NCI-H774 (cell line): ENCODE results near the gene CS.
A peak's percentile ranks its signal among the peaks of the same experiment; 100 is the strongest.
"Not testable (repeated sequence)": the region's sequence is repeated elsewhere in the genome, so short reads cannot be mapped to it uniquely, and the experiment has no call there.

Experiments
- DNase-seq: peaks from one replicate; lab custom pipeline; 2025; lab: John Stamatoyannopoulos, UW

CS gene

GRCh38 chr12:56280849-56281248 lies 19.3 kb downstream of the CS start:
- DNase-seq: no peak

- no peak for DNase-seq
Observed at GRCh38 chr12:56278905-56279304, 21.2 kb downstream of the CS start.

GRCh38 chr12:56274299-56274698 lies 25.8 kb downstream of the CS start:
- no peak for DNase-seq

- DNase-seq: not testable (repeated sequence)
Observed at GRCh38 chr12:56272468-56272867, 27.7 kb downstream of the CS start.

- DNase-seq: no peak
Observed at GRCh38 chr12:56271031-56271430, 29.1 kb downstream of the CS start.

DNA sequence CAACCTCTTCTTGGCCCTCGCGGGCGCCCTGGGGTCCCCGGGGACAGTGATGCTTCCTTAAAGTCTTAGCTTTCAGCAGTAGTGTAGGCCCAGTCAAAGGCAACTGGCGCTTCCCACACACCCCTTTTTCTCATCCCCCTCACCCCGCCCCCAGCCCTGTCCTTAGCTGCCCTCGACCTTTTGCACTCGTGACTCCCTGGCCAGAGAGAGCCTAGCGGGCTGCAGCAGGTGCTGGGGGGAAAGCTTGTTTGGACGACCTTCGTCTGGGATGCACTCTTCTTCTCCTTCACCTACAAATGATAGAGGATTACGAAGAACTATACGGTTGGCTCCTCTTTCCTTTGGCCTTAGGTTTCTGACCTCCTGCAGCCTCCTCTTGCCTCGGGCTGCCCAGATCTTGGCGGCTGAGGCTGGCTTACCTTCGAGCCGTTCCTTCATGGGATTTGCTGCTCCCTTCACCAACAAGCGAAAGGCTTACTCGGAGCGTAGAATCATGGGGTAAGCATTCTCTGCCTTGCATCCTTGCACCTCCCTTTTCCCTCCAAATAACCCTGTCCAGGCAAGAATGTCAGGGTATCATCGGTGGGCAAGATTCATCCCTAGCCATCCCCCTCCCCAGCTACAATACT lies 32.6 kb downstream of the CS start:
- DNase-seq: no peak

- peak; percentile 93 for DNase-seq
Observed at GRCh38 chr12:56266693-56267442, 33.3 kb downstream of the CS start, which contains the start of gene COQ10A. Gene COQ10A, plus strand, starts transcription at chr12:56266942. Its CDS starts 177 bp downstream, at chr12:56267119.

DNA sequence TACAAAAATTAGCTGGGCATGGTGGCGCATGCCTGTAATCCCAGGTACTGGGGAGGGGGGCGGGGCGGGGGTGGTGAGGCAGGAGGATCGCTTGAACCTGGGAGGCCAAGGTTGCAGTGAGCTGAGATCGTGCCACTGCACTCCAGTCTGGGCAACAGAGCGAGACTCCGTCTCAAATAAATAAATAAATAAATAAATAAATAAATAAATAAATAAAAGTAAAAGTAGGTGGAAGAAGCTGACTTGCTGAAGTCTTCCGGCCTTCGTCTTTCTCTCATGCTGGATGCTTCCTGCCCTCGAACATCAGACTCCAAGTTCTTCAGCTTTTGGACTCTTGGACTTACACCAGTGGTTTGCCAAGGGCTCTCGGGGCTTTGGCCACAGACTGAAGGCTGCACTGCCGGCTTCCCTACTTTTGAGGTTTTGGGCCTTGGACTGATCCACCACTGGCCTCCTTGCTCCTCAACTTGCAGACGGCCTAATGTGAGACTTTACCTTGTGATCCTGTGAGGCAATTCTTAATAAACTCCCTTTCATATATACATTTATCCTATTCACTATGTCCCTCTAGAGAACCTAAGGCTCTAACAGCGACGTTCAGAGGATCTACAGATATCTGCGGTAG lies 34.0 kb downstream of the CS start:
- DNase-seq: not testable (repeated sequence)

GRCh38 chr12:56262955-56263354 lies 37.2 kb downstream of the CS start:
- not testable (repeated sequence) for DNase-seq

- DNase-seq: no peak
Observed at GRCh38 chr12:56261503-56262232, 38.5 kb downstream of the CS start.

- no peak for DNase-seq
Observed at GRCh38 chr12:56260921-56261320, 39.2 kb downstream of the CS start.

DNA sequence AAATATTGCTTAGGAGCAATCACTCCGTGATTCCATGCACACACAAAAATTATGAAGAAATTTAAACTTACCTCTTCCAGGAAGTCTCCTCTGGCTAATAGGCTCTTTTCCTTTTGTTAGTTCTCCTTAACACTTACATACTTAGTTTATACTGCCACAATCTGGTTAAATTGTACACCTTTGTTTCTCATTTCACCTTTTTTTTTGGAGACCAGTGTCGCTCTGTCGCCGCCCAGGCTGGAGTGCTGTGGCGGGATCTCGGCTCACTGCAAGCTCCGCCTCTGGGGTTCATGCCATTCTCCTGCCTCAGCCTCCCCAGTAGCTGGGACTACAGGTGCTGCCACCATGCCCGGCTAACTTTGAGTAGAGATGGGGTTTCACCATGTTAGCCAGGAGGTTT lies 39.8 kb downstream of the CS start:
- no peak for DNase-seq

DNA sequence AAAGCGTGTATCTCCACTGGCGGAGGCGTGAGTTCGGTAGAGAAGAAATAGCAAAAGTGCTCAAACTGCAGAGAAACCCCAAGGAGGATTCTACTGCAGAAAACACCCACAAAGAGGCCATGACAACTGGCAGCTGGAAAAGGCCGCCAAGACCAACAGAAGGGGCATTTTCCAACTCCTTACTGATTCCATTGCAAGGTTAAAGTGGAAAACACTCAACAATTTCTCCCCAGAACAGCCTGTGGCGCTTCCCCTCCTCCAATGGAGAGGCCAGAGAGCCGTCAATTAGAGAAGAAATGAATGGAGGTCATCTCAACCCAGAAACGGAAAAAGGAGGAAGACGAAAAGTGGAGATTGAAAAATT lies 41.3 kb downstream of the CS start:
- DNase-seq: no peak

DNA sequence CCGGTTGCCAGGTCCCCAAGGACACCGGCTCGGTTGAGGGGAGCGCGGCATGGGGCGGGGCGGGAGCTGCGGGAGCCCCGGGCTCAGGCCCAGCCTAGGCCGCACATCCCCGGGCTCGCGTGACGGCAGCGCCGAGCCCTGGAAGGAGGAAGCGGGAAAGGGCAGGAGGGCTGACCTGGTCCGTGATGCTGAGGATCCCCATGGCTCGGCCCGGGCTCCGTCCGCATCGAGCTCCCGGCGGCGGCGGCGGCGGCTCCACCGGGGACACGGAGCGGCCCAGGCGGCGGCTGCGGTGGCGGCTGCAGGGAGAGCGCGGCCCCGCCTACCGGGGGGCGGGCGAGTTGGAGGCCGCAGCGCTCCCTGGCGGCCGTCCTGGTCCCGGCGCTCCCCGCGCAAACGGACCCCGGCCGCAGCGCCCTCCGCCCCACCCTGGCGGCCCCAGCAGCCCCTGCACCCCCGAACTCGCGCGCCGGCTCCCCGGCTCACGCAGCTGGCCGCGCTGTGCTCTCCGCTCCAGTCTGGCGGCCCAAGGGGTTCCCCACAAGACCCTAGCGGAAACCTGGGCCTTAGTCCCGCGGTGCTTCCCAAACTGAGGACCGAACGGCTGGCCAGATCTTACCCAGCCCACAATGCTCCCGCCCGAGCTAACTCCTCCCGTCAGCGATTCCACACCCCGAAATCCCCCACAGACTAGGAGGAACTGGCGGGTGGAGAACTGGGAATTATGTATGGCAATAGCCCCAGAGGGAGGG lies 41.9 kb downstream of the CS start, which contains the start of gene ANKRD52:
ANKRD52 (minus strand) TSS at position 317 of the 752 bp plus-strand sequence; CDS start at position 202, 115 bp downstream.
- DNase-seq: peak; percentile 76

- no peak for DNase-seq
Observed at GRCh38 chr12:56257491-56258067, 42.6 kb downstream of the CS start.

GRCh38 chr12:56257071-56257470 lies 43.1 kb downstream of the CS start:
- no peak for DNase-seq

GRCh38 chr12:56256326-56256960 lies 43.7 kb downstream of the CS start:
- DNase-seq: no peak

GRCh38 chr12:56255671-56256070 lies 44.5 kb downstream of the CS start:
- DNase-seq: no peak

- DNase-seq: no peak
Observed at GRCh38 chr12:56253091-56253490, 47.0 kb downstream of the CS start.

GRCh38 chr12:56252649-56253048 lies 47.5 kb downstream of the CS start:
- no peak for DNase-seq

- no peak for DNase-seq
Observed at GRCh38 chr12:56248711-56249110, 51.4 kb downstream of the CS start.
